K562 (cell line): Measurements from ENCODE around the gene ADAR. TPM values are rescaled to one million over a fixed set of nuclear protein-coding genes. Genes with fewer than 3 reads are reported as not detected.

Experiments
- ATF1 ChIP-seq, 2 experiments: fragments of 450-650 bp in 1 of 2; IDR thresholded peaks; 2 replicates each; pipeline ENCODE4 v1.6.1; 2016; ENCODE audit warnings: missing compliant biosample characterization in 1 of 2, missing genetic modification characterization in 1 of 2
- BRD4 ChIP-seq: fragments of 200-600 bp; sonication (generic); IDR thresholded peaks from 2 replicates; pipeline ENCODE4 v1.6.1; 2017; ENCODE audit warnings: inconsistent platforms
- CC2D1A ChIP-seq: fragments of 450-650 bp; IDR thresholded peaks from 2 replicates; pipeline ENCODE4 v1.6.1; 2017; ENCODE audit warnings: mild to moderate bottlenecking
- CTCFL ChIP-seq: IDR thresholded peaks from 2 replicates; pipeline ENCODE4 v1.6.1; 2011; ENCODE audit warnings: borderline replicate concordance, low read depth, mild to moderate bottlenecking, moderate library complexity, low read length; ENCODE audit not compliant: insufficient read depth, poor library complexity, severe bottlenecking
- DDX20 ChIP-seq: fragments of 450-650 bp; IDR thresholded peaks from 2 replicates; pipeline ENCODE4 v1.6.1; 2016; ENCODE audit warnings: missing genetic modification characterization, low read depth, mild to moderate bottlenecking, missing compliant biosample characterization, moderate library complexity
- E4F1 ChIP-seq: fragments of 250-450 bp; sonication (Bioruptor Pico); IDR thresholded peaks from 2 replicates; pipeline ENCODE4 v1.5.0; 2021; ENCODE audit warnings: mild to moderate bottlenecking, borderline replicate concordance
- ETV6 ChIP-seq, 3 experiments: fragments of 150-350 bp in 1 of 3; sonication (generic) in 1 of 3; formaldehyde crosslinking in 1 of 3; IDR thresholded peaks; 2 replicates each; pipeline versions ENCODE4 v1.6.1 to v1.8.0; 2014 to 2022; ENCODE audit warnings: borderline replicate concordance in 2 of 3, low read depth in 2 of 3, antibody characterized with exemption in 1 of 3, low read length in 1 of 3, mild to moderate bottlenecking in 1 of 3, missing genetic modification reagents in 1 of 3
- HCFC1 ChIP-seq: IDR thresholded peaks from 2 replicates; pipeline ENCODE4 v1.6.1; 2012; ENCODE audit warnings: low read depth, low read length, improper control_type of control experiment
- KDM1A ChIP-seq, 2 experiments: fragments of 450-650 bp; IDR thresholded peaks; 2 replicates each; pipeline ENCODE4 v1.6.1; 2016; ENCODE audit warnings: mild to moderate bottlenecking in 2 of 2
- MLLT1 ChIP-seq, 2 experiments: fragments of 450-650 bp; IDR thresholded peaks; 2 replicates each; pipeline ENCODE4 v1.6.1; 2016
- MYNN ChIP-seq, 2 experiments: sonication (generic); formaldehyde crosslinking in 1 of 2; IDR thresholded peaks; 2 replicates each; pipeline versions ENCODE4 v1.5.0 to v1.6.1; 2016 to 2020; ENCODE audit warnings: antibody characterized with exemption in 1 of 2, missing genetic modification reagents in 1 of 2
- POLR2H ChIP-seq: IDR thresholded peaks from 2 replicates; pipeline ENCODE4 v1.6.1; 2016; ENCODE audit warnings: missing genetic modification characterization, low read depth, mild to moderate bottlenecking, control low read depth, missing compliant biosample characterization, moderate library complexity
- PURB ChIP-seq: sonication (generic); formaldehyde crosslinking; IDR thresholded peaks from 2 replicates; pipeline ENCODE4 v1.9.0; 2021; ENCODE audit warnings: low read depth, mild to moderate bottlenecking, missing genetic modification reagents
- PYGO2 ChIP-seq: fragments of 450-650 bp; IDR thresholded peaks from 2 replicates; pipeline ENCODE4 v1.6.1; 2016; ENCODE audit warnings: mild to moderate bottlenecking, missing genetic modification characterization, moderate library complexity, missing compliant biosample characterization
- RB1 ChIP-seq: fragments of 450-650 bp; IDR thresholded peaks from 2 replicates; pipeline ENCODE4 v1.6.1; 2017; ENCODE audit warnings: low read depth, mild to moderate bottlenecking
- SOX6 ChIP-seq: fragments of 450-650 bp; IDR thresholded peaks from 2 replicates; pipeline ENCODE4 v1.6.1; 2014; ENCODE audit warnings: mild to moderate bottlenecking
- TEAD4 ChIP-seq, 2 experiments: sonication (generic) in 1 of 2; formaldehyde crosslinking in 1 of 2; IDR thresholded peaks; 2 replicates each; pipeline versions ENCODE4 v1.6.1 to v1.8.0; 2012 to 2022; ENCODE audit warnings: borderline replicate concordance in 1 of 2, inconsistent platforms in 1 of 2, low read length in 1 of 2, mild to moderate bottlenecking in 1 of 2, missing genetic modification reagents in 1 of 2
- TOE1 ChIP-seq, 2 experiments: fragments of 450-650 bp in 1 of 2; sonication (generic) in 1 of 2; formaldehyde crosslinking in 1 of 2; IDR thresholded peaks; 2 replicates each; pipeline versions ENCODE4 v1.7.1 to v1.8.0; 2016 to 2022; ENCODE audit warnings: borderline replicate concordance in 2 of 2, mild to moderate bottlenecking in 2 of 2, antibody characterized with exemption in 1 of 2, inconsistent platforms in 1 of 2, low read depth in 1 of 2, missing genetic modification reagents in 1 of 2, moderate library complexity in 1 of 2
- polyA plus RNA-seq, 8 experiments: library from polyadenylated mRNA; depleted of rRNA in 4 of 8; stranded (reverse) in 5 of 8; unstranded in 3 of 8; fragments of >200 nt; fragmentation: Nextera tagmentation in 2 of 8; fragmentation: Illumina TruSeq in 1 of 8; extraction: Ambion mirVana in 2 of 8; extraction: Trizol in 1 of 8; gene quantifications; 2 replicates each; pipeline versions ENCODE4 v1.2.1 to v1.2.3, GENCODE V29; 2011 to 2014; ENCODE audit warnings: inconsistent platforms in 1 of 8, missing spikeins in 1 of 8
- total RNA-seq, 7 experiments: library from RNA; depleted of rRNA in 6 of 7; stranded (reverse); fragments of >200 nt in 6 of 7; fragmentation: Illumina TruSeq in 2 of 7; extraction: Trizol in 2 of 7; gene quantifications; 2 replicates each; pipeline versions ENCODE4 v1.2.1 to v1.2.3, GENCODE V29; 2011 to 2021; ENCODE audit warnings: low replicate concordance in 1 of 7

Gene ADAR
- total and polyA plus RNA-seq, 9 of the 15 experiments (the other 6 are each of a cell fraction or from before 2014, with no cell fraction given), result 30.1 to 123 (median 60.2) TPM

GRCh38 chr1:154629061-154629674 is 21.2 kb upstream of the ADAR start (continued):
- TF ChIP-seq TOE1 (IDR thresholded peaks at IDR 0.05; ENCODE audit: borderline replicate concordance), result no peak
- no peak for TF ChIP-seq TOE1 (CRISPR knock-in tag; IDR thresholded peaks at IDR 0.05; ENCODE audit: borderline replicate concordance, low read depth)
- peak; percentile 94 for TF ChIP-seq TEAD4 (IDR thresholded peaks at IDR 0.05; ENCODE audit: low read length)
- TF ChIP-seq TEAD4 (CRISPR knock-in tag; IDR thresholded peaks at IDR 0.05; ENCODE audit: borderline replicate concordance), result no peak
- peak in 1 of 2 experiments; percentile 36; a peak in 1 of 4 replicates for TF ChIP-seq ETV6 (IDR thresholded peaks at IDR 0.05; ENCODE audit: borderline replicate concordance in 1 of 2, low read depth in 2 of 2, low read length in 1 of 2)
- TF ChIP-seq ETV6 (CRISPR knock-in tag; IDR thresholded peaks at IDR 0.05; ENCODE audit: borderline replicate concordance), result no peak
- peak; percentile 90 for TF ChIP-seq SOX6
- peak; percentile 63; the same call in 1 of the 2 replicates for TF ChIP-seq CC2D1A
- no peak for TF ChIP-seq E4F1 (CRISPR knock-in tag)
- TF ChIP-seq BRD4, result no peak
- TF ChIP-seq ATF1 (CRISPR knock-in tag; IDR thresholded peaks at IDR 0.05), result no peak
- TF ChIP-seq ATF1 (tag; IDR thresholded peaks at IDR 0.05), result peak; percentile 35; the same call in 1 of the 2 replicates
- TF ChIP-seq RB1, result peak; percentile 31; the same call in 1 of the 2 replicates
- no peak for TF ChIP-seq PURB (CRISPR knock-in tag)
- no peak for TF ChIP-seq POLR2H (tag)
- TF ChIP-seq MLLT1 (IDR thresholded peaks at IDR 0.05), result peak in 1 of 2 experiments; percentile 83; a peak in 2 of 4 replicates
- 0 out of 2 replicates have a peak, but pooled peaks have one; percentile 57 for TF ChIP-seq PYGO2 (tag)
- TF ChIP-seq CTCFL, result no peak
- TF ChIP-seq KDM1A (IDR thresholded peaks at IDR 0.05), result peak; percentile 95
- TF ChIP-seq HCFC1, result no peak
- TF ChIP-seq MYNN (IDR thresholded peaks at IDR 0.05), result no peak
- no peak for TF ChIP-seq MYNN (CRISPR knock-in tag; IDR thresholded peaks at IDR 0.05)
- TF ChIP-seq DDX20 (tag), result no peak
